Sigmoid colon (tissue), 4 donors: ENCODE data around the gene PSD.

Source experiments
- CTCF ChIP-seq, 4 experiments: fragments of 450-650 bp in 3 of 4; fragments of 200-600 bp in 1 of 4; IDR thresholded peaks; one replicate each; pipeline ENCODE4 v1.5.1; 2016 to 2019; ENCODE audit warnings: antibody characterized with exemption in 4 of 4, mild to moderate bottlenecking in 3 of 4, moderate library complexity in 2 of 4
- EP300 ChIP-seq, 4 donors: sonication (generic); formaldehyde crosslinking; IDR thresholded peaks; one replicate each; pipeline ENCODE4 v1.6.1; 2017; ENCODE audit warnings: antibody characterized with exemption in 4 of 4
- POLR2A ChIP-seq, 2 donors: fragments of 450-650 bp; IDR thresholded peaks; one replicate each; pipeline ENCODE4 v1.6.1; 2016; ENCODE audit warnings: antibody characterized with exemption in 2 of 2, mild to moderate bottlenecking in 2 of 2, moderate library complexity in 2 of 2
- POLR2AphosphoS5 ChIP-seq, 4 donors: sonication (generic); formaldehyde crosslinking; IDR thresholded peaks; one replicate each; pipeline ENCODE4 v1.6.1; 2017; ENCODE audit warnings: antibody characterized with exemption in 4 of 4

- TF ChIP-seq EP300 (IDR thresholded peaks at IDR 0.05), result peak in 2 of 4 donors; percentile 78 to 92
- peak; percentile 51 to 55 for TF ChIP-seq POLR2A (IDR thresholded peaks at IDR 0.05)
- peak; percentile 18 to 99 (median 70) for TF ChIP-seq CTCF (IDR thresholded peaks at IDR 0.05)
- peak; percentile 75 to 84 (median 83) for TF ChIP-seq POLR2AphosphoS5 (IDR thresholded peaks at IDR 0.05)
Observed at GRCh38 chr10:102394079-102394800, 24.3 kb downstream of the PSD start.
